Ovary (tissue), 3 donors: ENCODE measurements around the gene ANXA6.

Experiments used
- EP300 ChIP-seq: sonication (generic); formaldehyde crosslinking; IDR thresholded peaks from one replicate; pipeline ENCODE4 v1.6.1; 2017; ENCODE audit warnings: antibody characterized with exemption
- POLR2A ChIP-seq: fragments of 450-650 bp; IDR thresholded peaks from one replicate; pipeline ENCODE4 v1.6.1; 2017; ENCODE audit warnings: antibody characterized with exemption, mild to moderate bottlenecking, moderate library complexity
- TF ChIP-seq, protein P1 (sequence below), 3 donors: fragments of 450-650 bp in 2 of 3; fragments of 200-600 bp in 1 of 3; IDR thresholded peaks; one replicate each; pipeline versions ENCODE4 v1.5.1 to v1.8.0; 2016 to 2022; ENCODE audit warnings: antibody characterized with exemption in 3 of 3, mild to moderate bottlenecking in 1 of 3
- donor health status: DM: no; HTN: no; CAD: no.

DNA sequence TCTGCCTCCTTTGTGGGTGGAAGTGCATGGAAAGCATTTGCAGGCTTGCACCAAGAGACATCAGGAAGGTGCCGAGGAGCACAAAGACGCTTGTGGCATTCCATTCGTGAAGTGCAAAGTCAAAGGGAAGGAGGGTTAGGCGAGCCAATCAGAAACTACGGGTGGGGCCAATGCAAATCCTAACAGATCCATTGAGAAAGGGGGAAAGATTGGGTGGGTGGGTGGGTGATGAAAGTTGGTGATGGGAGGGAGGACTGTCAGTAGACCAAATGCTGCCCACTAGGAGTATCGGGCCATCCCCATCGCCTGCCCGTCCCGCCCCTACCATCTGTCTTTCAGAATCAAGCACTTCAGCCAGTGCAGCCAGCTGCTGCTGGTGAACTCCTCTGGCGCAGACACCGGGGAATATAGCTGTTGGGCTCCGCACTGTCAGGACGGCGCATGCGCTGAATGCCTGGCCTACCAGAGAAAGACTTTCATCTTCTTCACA is 17.1 kb upstream of the ANXA6 start:
- TF ChIP-seq, protein P1, sequence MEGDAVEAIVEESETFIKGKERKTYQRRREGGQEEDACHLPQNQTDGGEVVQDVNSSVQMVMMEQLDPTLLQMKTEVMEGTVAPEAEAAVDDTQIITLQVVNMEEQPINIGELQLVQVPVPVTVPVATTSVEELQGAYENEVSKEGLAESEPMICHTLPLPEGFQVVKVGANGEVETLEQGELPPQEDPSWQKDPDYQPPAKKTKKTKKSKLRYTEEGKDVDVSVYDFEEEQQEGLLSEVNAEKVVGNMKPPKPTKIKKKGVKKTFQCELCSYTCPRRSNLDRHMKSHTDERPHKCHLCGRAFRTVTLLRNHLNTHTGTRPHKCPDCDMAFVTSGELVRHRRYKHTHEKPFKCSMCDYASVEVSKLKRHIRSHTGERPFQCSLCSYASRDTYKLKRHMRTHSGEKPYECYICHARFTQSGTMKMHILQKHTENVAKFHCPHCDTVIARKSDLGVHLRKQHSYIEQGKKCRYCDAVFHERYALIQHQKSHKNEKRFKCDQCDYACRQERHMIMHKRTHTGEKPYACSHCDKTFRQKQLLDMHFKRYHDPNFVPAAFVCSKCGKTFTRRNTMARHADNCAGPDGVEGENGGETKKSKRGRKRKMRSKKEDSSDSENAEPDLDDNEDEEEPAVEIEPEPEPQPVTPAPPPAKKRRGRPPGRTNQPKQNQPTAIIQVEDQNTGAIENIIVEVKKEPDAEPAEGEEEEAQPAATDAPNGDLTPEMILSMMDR (IDR thresholded peaks at IDR 0.05) = no peak
- no peak for TF ChIP-seq POLR2A
- TF ChIP-seq EP300 = no peak
